ENCODE results near the gene LIPE. TPM values are rescaled to one million over a fixed set of nuclear protein-coding genes. Genes with fewer than 3 reads are reported as not detected.

The LIPE gene
- total RNA-seq, 1 donor from 2014 or later, result 55.8 TPM

DNA sequence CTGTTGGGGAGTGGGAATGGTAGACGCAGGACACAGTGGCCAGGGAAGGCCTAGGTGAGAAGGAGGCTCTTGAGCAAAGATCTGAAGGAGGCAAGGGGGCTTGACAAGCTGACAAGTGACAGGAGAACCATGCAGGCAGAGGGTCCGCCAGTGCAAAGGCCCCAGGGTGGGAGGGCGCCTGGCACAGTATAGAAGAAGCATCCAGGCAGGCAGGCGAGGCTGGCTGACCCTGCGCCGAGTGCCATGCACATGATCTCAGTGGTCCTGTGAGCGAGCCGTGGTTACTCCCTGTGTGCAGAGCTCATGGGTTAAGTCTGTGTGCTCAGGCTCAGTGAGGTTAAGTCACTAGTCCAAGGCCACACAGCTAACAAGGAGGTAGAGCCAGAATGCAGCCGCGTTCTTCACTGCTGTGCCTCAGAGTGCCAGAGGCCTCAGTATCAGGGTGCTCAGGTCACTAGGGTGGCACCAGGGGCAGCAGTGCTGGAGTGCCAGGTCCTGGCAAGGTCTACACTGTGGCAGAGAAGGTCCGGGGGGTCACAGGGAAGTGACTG, 52.3 kb downstream of the LIPE start:
- intact Hi-C loops (cut with micrococcal nuclease), result no loop called here
- DNase-seq, result no peak
- Histone ChIP-seq H3K27me3 (ENCODE audit: low read depth) (no peaks in the 10 kb centered on the region), H3K4me3 (no peak overlapping the region), H3K4me1 (no peaks in the 10 kb centered on the region), H3K9me3 (replicated peaks) (no peaks in the 10 kb centered on the region), H3K36me3 (peaks cover 44% of the 10 kb centered on the region), H3K27ac (replicated peaks) (no peak overlapping the region)
- TF ChIP-seq, protein P1, sequence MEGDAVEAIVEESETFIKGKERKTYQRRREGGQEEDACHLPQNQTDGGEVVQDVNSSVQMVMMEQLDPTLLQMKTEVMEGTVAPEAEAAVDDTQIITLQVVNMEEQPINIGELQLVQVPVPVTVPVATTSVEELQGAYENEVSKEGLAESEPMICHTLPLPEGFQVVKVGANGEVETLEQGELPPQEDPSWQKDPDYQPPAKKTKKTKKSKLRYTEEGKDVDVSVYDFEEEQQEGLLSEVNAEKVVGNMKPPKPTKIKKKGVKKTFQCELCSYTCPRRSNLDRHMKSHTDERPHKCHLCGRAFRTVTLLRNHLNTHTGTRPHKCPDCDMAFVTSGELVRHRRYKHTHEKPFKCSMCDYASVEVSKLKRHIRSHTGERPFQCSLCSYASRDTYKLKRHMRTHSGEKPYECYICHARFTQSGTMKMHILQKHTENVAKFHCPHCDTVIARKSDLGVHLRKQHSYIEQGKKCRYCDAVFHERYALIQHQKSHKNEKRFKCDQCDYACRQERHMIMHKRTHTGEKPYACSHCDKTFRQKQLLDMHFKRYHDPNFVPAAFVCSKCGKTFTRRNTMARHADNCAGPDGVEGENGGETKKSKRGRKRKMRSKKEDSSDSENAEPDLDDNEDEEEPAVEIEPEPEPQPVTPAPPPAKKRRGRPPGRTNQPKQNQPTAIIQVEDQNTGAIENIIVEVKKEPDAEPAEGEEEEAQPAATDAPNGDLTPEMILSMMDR (IDR thresholded peaks at IDR 0.05; ENCODE audit: borderline replicate concordance), result no peak

DNA sequence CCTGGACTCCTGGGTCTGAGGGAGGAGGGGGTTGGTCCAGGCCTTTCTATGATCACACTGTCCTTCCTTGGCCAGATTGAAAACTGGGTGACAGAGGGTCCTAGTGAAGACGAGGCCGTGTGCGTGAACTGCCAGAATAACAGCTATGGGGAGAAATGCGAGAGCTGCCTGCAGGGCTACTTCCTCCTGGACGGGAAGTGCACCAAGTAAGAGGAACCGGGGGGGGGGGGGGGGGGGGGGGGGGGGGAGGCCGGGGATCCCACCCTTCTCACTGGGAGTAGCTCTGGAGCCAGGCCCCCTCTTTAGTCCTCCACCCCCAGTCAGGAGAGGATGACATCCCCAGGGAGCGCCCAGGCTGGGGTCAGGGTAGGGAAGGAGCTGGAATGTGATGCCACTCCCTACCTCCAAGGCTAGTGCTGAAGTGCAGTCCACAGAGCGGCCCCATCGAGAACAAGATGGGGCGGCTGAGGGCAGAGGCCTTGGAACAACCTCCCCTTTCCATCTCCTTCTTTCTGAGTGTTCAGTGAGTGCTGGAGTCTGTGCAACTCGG, 56.5 kb downstream of the LIPE start:
- no peak overlapping the region for H3K27ac ChIP-seq (replicated peaks)
- TF ChIP-seq, protein P1 (IDR thresholded peaks at IDR 0.05; ENCODE audit: borderline replicate concordance), result no peak
- H3K36me3 ChIP-seq, result peaks cover 37% of the 10 kb centered on the region

DNA sequence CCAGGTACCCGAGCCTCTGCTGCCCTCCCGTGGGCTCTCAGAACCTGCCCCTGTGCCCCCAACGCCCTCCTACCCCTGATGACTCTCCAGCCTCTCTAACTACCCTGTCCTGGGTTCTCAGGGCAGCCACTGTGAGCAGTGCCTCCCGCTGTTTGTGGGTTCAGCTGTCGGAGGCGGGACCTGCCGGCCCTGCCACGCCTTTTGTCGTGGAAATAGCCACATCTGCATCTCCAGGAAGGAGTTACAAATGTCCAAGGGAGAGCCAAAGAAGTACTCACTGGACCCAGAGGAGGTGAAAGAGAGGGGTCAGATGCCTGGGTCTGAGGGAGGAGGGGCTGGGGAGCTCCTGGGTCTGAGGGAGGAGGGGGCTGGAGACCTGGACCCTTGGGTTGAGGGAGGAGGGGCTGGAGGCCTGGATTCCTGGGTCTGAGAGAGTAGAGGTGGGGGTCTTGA, 57.1 kb downstream of the LIPE start:
- Histone ChIP-seq H3K36me3 (peaks cover 31% of the 10 kb centered on the region), H3K27ac (replicated peaks) (no peak overlapping the region), H3K4me3 (no peak overlapping the region), H3K9me3 (replicated peaks) (no peaks in the 10 kb centered on the region), H3K4me1 (peaks cover 28% of the 10 kb centered on the region), H3K27me3 (ENCODE audit: low read depth) (no peaks in the 10 kb centered on the region)
- intact Hi-C loops (cut with micrococcal nuclease), result no loop called here
- TF ChIP-seq, protein P1 (IDR thresholded peaks at IDR 0.05; ENCODE audit: borderline replicate concordance), result no peak
- DNase-seq, result no peak

More for the DNA sequence above, 56.5 kb downstream of the LIPE start:
- Histone ChIP-seq H3K4me3 (no peak overlapping the region), H3K9me3 (replicated peaks) (no peaks in the 10 kb centered on the region), H3K4me1 (peaks cover 22% of the 10 kb centered on the region), H3K27me3 (ENCODE audit: low read depth) (no peaks in the 10 kb centered on the region)
- intact Hi-C loops (cut with micrococcal nuclease), result no loop called here
- DNase-seq, result no peak

- TF ChIP-seq, protein P1 (IDR thresholded peaks at IDR 0.05; ENCODE audit: borderline replicate concordance), result no peak
- Histone ChIP-seq H3K4me1 (peaks cover 34% of the 10 kb centered on the region), H3K36me3 (peaks cover 26% of the 10 kb centered on the region), H3K4me3 (no peak overlapping the region), H3K27me3 (ENCODE audit: low read depth) (no peaks in the 10 kb centered on the region), H3K27ac (replicated peaks) (no peak overlapping the region), H3K9me3 (replicated peaks) (peaks cover under 1% of the 10 kb centered on the region)
- intact Hi-C loops (cut with micrococcal nuclease), result no loop called here
- no peak for DNase-seq
Measured at GRCh38 chr19:42369433-42370067, 57.6 kb downstream of the LIPE start.

GRCh38 chr19:42368765-42369164, 58.4 kb downstream of the LIPE start:
- intact Hi-C loops (cut with micrococcal nuclease), result no loop called here
- peaks cover 25% of the 10 kb centered on the region for H3K36me3 ChIP-seq
- H3K9me3 ChIP-seq (replicated peaks), result peaks cover 8% of the 10 kb centered on the region
- H3K4me3 ChIP-seq, result no peak overlapping the region
- H3K4me1 ChIP-seq, result peaks cover 36% of the 10 kb centered on the region
- TF ChIP-seq, protein P1 (IDR thresholded peaks at IDR 0.05; ENCODE audit: borderline replicate concordance), result no peak
- H3K27me3 ChIP-seq (ENCODE audit: low read depth), result no peaks in the 10 kb centered on the region
- no peak overlapping the region for H3K27ac ChIP-seq (replicated peaks)
- no peak for DNase-seq

Measured in left ventricle myocardium inferior (tissue), 1 donor.